ENCODE data around the gene RNF181.
"Not testable (repeated sequence)": the region's sequence is repeated elsewhere in the genome, so short reads cannot be mapped to it uniquely, and the experiment has no call there.

RNF181 gene

GRCh38 chr2:85595301-85596025 lies at the start of gene RNF181:
Gene RNF181 (plus strand): TSS chr2:85595745. CDS start chr2:85595764, 19 bp downstream.
- peak; percentile 96 for DNase-seq

GRCh38 chr2:85545780-85546240 lies 49.7 kb upstream of the RNF181 start:
- DNase-seq = no peak

- no peak for DNase-seq
Measured at GRCh38 chr2:85547089-85547858, 48.3 kb upstream of the RNF181 start.

GRCh38 chr2:85547859-85548607 lies 47.5 kb upstream of the RNF181 start:
- no peak for DNase-seq

GRCh38 chr2:85548608-85548900 lies 47.0 kb upstream of the RNF181 start:
- no peak for DNase-seq

GRCh38 chr2:85549095-85549494 lies 46.5 kb upstream of the RNF181 start:
- no peak for DNase-seq

- DNase-seq = no peak
Measured at GRCh38 chr2:85549826-85550225, 45.7 kb upstream of the RNF181 start.

- no peak for DNase-seq
Measured at GRCh38 chr2:85550486-85550885, 45.1 kb upstream of the RNF181 start.

GRCh38 chr2:85551698-85552678 lies 43.6 kb upstream of the RNF181 start:
- DNase-seq = peak; percentile 58

- DNase-seq = no peak
Measured at GRCh38 chr2:85553184-85553583, 42.4 kb upstream of the RNF181 start.

GRCh38 chr2:85554980-85555612 lies 40.4 kb upstream of the RNF181 start:
- no peak for DNase-seq

- DNase-seq = no peak
Measured at GRCh38 chr2:85557130-85557529, 38.4 kb upstream of the RNF181 start.

GRCh38 chr2:85558160-85558559 lies 37.4 kb upstream of the RNF181 start:
- no peak for DNase-seq

GRCh38 chr2:85560403-85560726 lies 35.2 kb upstream of the RNF181 start:
- not testable (repeated sequence) for DNase-seq

- DNase-seq = no peak
Measured at GRCh38 chr2:85560812-85561279, 34.7 kb upstream of the RNF181 start.

- DNase-seq = peak; percentile 87
Measured at GRCh38 chr2:85561280-85562212, 34.0 kb upstream of the RNF181 start, which contains the start of gene GGCX. Gene GGCX (minus strand): TSS chr2:85561493. CDS start chr2:85561428, 65 bp downstream.

- no peak for DNase-seq
Measured at GRCh38 chr2:85564144-85564563, 31.4 kb upstream of the RNF181 start.

GRCh38 chr2:85566265-85566664 lies 29.3 kb upstream of the RNF181 start:
- no peak for DNase-seq

GRCh38 chr2:85575739-85576138 lies 19.8 kb upstream of the RNF181 start:
- no peak for DNase-seq

- DNase-seq = no peak
Measured at GRCh38 chr2:85577063-85577385, 18.5 kb upstream of the RNF181 start.
